HepG2 (cell line): Measurements from ENCODE around the gene ARL4D. TPM values are rescaled to one million over a fixed set of nuclear protein-coding genes. Genes with fewer than 3 reads are reported as not detected.

Source experiments
- CERS6 ChIP-seq: sonication (generic); formaldehyde crosslinking; IDR thresholded peaks from 2 replicates; pipeline ENCODE4 v1.5.0; 2020; ENCODE audit warnings: missing genetic modification reagents
- DMAP1 ChIP-seq: IDR thresholded peaks from 2 replicates; pipeline ENCODE4 v1.6.1; 2016
- FOXP4 ChIP-seq: sonication (generic); formaldehyde crosslinking; IDR thresholded peaks from 2 replicates; pipeline ENCODE4 v1.4.0; 2020; ENCODE audit warnings: missing genetic modification reagents
- HMG20B ChIP-seq: conservative IDR thresholded peaks from 2 replicates; pipeline ENCODE4 v1.6.1; 2016; ENCODE audit warnings: missing genetic modification reagents, missing compliant biosample characterization
- KDM4B ChIP-seq: sonication (generic); formaldehyde crosslinking; IDR thresholded peaks from 2 replicates; pipeline ENCODE4 v1.4.0; 2020; ENCODE audit warnings: missing genetic modification reagents
- KDM5B ChIP-seq: sonication (generic); formaldehyde crosslinking; IDR thresholded peaks from 2 replicates; pipeline ENCODE4 v1.4.0; 2020; ENCODE audit warnings: missing genetic modification reagents, mild to moderate bottlenecking, borderline replicate concordance
- KLF15 ChIP-seq: sonication (generic); formaldehyde crosslinking; IDR thresholded peaks from 2 replicates; pipeline ENCODE4 v1.8.1; 2023; ENCODE audit warnings: borderline replicate concordance, mild to moderate bottlenecking, inconsistent platforms, missing genetic modification reagents, mixed read lengths
- LCORL ChIP-seq, 2 experiments: fragments of 450-650 bp in 1 of 2; sonication (generic) in 1 of 2; formaldehyde crosslinking in 1 of 2; IDR thresholded peaks; 2 replicates each; pipeline versions ENCODE4 v1.5.0 to v1.6.1; 2017 to 2020; ENCODE audit warnings: antibody characterized with exemption in 1 of 2, missing genetic modification reagents in 1 of 2
- MATR3 ChIP-seq: sonication (generic); formaldehyde crosslinking; IDR thresholded peaks from 2 replicates; pipeline ENCODE4 v1.4.0; 2020; ENCODE audit warnings: missing genetic modification reagents
- NBN ChIP-seq: fragments of 450-650 bp; conservative IDR thresholded peaks from 2 replicates; pipeline ENCODE4 v1.6.1; 2017
- NR0B2 ChIP-seq: sonication (generic); formaldehyde crosslinking; IDR thresholded peaks from 2 replicates; pipeline ENCODE4 v1.4.0; 2020; ENCODE audit warnings: mild to moderate bottlenecking, missing genetic modification reagents
- RBM39 ChIP-seq: fragments of 200-400 bp; formaldehyde crosslinking; IDR thresholded peaks from one replicate; pipeline ENCODE4 v1.6.1; 2018; ENCODE audit warnings: antibody characterized with exemption, mild to moderate bottlenecking, low read depth, low read length; ENCODE audit not compliant: poor library complexity, severe bottlenecking
- SP2 ChIP-seq: sonication (generic); formaldehyde crosslinking; IDR thresholded peaks from 2 replicates; pipeline ENCODE4 v1.5.1; 2020; ENCODE audit warnings: mild to moderate bottlenecking, missing genetic modification reagents
- ZBTB20 ChIP-seq: sonication (generic); formaldehyde crosslinking; IDR thresholded peaks from 2 replicates; pipeline ENCODE4 v1.8.1; 2023; ENCODE audit warnings: missing genetic modification reagents, low read depth, mild to moderate bottlenecking, borderline replicate concordance
- ZNF143 ChIP-seq: sonication (generic); formaldehyde crosslinking; IDR thresholded peaks from 2 replicates; pipeline ENCODE4 v1.4.0; 2020; ENCODE audit warnings: missing genetic modification reagents
- ZNF20 ChIP-seq: sonication (generic); formaldehyde crosslinking; IDR thresholded peaks from 2 replicates; pipeline ENCODE4 v1.4.0; 2020; ENCODE audit warnings: mild to moderate bottlenecking, moderate library complexity, missing genetic modification reagents
- ZNF280B ChIP-seq: sonication (generic); formaldehyde crosslinking; IDR thresholded peaks from 2 replicates; pipeline ENCODE4 v1.5.0; 2020; ENCODE audit warnings: missing genetic modification reagents, mild to moderate bottlenecking, borderline replicate concordance
- ZNF512 ChIP-seq: sonication (generic); formaldehyde crosslinking; IDR thresholded peaks from 2 replicates; pipeline ENCODE4 v1.4.0; 2020; ENCODE audit warnings: mild to moderate bottlenecking, missing genetic modification reagents
- ZNF7 ChIP-seq: IDR thresholded peaks from 2 replicates; pipeline ENCODE4 v1.6.1; 2016; ENCODE audit warnings: missing biosample characterization, missing genetic modification reagents
- ZNF740 ChIP-seq: sonication (generic); formaldehyde crosslinking; IDR thresholded peaks from 2 replicates; pipeline ENCODE4 v1.4.0; 2020; ENCODE audit warnings: missing genetic modification reagents
- ZNF780A ChIP-seq: sonication (generic); formaldehyde crosslinking; IDR thresholded peaks from 2 replicates; pipeline ENCODE4 v1.8.0; 2022; ENCODE audit warnings: mild to moderate bottlenecking, missing genetic modification reagents, moderate library complexity
- polyA plus RNA-seq, 8 experiments: library from polyadenylated mRNA; depleted of rRNA in 3 of 8; stranded (reverse) in 7 of 8; unstranded in 1 of 8; fragments of >200 nt; fragmentation: Illumina TruSeq in 4 of 8; extraction: Trizol in 4 of 8; gene quantifications; 2 replicates each; pipeline versions ENCODE4 v1.2.1 to v1.2.3, GENCODE V29; 2011 to 2016; ENCODE audit warnings: low read depth in 4 of 8, missing spikeins in 1 of 8, mixed read lengths in 1 of 8; ENCODE audit not compliant: insufficient read depth in 1 of 8
- total RNA-seq, 5 experiments: library from RNA; depleted of rRNA; stranded (reverse); fragments of >200 nt; fragmentation: Illumina TruSeq; extraction: Trizol; gene quantifications; 2 replicates each; pipeline ENCODE4 v1.2.3, GENCODE V29; 2016; ENCODE audit warnings: low read depth in 1 of 5

Gene ARL4D
- total and polyA plus RNA-seq, 2 of the 13 experiments (the other 11 are each of a cell fraction or from before 2014, with no cell fraction given): 9.0 to 25.9 TPM

- TF ChIP-seq ZNF143 (CRISPR knock-in tag) (0 out of 2 replicates have a peak, but pooled peaks have one; percentile 23), LCORL (IDR thresholded peaks at IDR 0.05) (0 out of 2 replicates have a peak, but pooled peaks have one; percentile 11), LCORL (CRISPR knock-in tag; IDR thresholded peaks at IDR 0.05) (peak; percentile 91), MATR3 (no peak), ZNF20 (CRISPR knock-in tag) (no peak), RBM39 (no peak), SP2 (CRISPR knock-in tag) (no peak), KDM4B (peak; percentile 77; the same call in 1 of the 2 replicates), FOXP4 (CRISPR knock-in tag) (peak; percentile 55; the same call in 1 of the 2 replicates), ZNF740 (CRISPR knock-in tag) (0 out of 2 replicates have a peak, but pooled peaks have one; percentile 43), HMG20B (CRISPR knock-in tag) (no peak; the same call in 1 of the 2 replicates), DMAP1 (CRISPR knock-in tag) (no peak), ZBTB20 (CRISPR knock-in tag) (no peak), NR0B2 (CRISPR knock-in tag) (no peak), ZNF512 (CRISPR knock-in tag) (no peak), ZNF780A (CRISPR knock-in tag) (no peak), NBN (no peak), KLF15 (no peak), CERS6 (CRISPR knock-in tag) (no peak), KDM5B (peak; percentile 16; the same call in 1 of the 2 replicates), ZNF280B (CRISPR knock-in tag) (no peak), ZNF7 (CRISPR knock-in tag) (no peak)
These were observed 4.8 kb upstream of the ARL4D start (continued) for GRCh38 chr17:43393944-43394482.
